ENCODE measurements around the gene FASTKD3.

DNA sequence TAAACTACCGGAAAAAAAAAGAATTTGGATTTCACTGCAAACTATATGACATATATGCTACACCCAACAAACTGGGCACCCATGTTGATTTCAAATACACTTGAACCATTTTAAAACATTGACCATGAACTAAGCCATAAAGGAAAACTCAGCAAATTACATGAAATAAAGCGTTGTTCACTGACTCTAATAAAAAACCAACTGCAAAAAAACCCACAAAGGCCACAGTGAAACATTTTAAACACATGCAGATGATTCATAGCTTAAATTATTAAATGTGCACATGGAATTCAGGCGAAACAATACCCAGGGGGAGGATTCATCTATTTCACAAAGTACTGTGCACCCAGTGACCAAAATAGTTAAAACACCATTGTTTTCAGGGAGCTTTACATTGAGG, 33.4 kb upstream of the FASTKD3 start:
- TF ChIP-seq LEF1 (IDR thresholded peaks at IDR 0.05; ENCODE audit: borderline replicate concordance) (no peak), TARDBP (IDR thresholded peaks at IDR 0.05) (no peak), SP1 (IDR thresholded peaks at IDR 0.05) (no peak)
